ENCODE data around the gene PIGB. TPM values are rescaled to one million over a fixed set of nuclear protein-coding genes. Genes with fewer than 3 reads are reported as not detected.

PIGB gene
- total RNA-seq, 4 donors from 2014 or later, result 5.1 to 14.8 (median 9.5) TPM

- H3K4me3 ChIP-seq (ENCODE audit: low read depth, poor library complexity, severe bottlenecking), result no peak overlapping the region
- intact Hi-C loops (cut with DNase I; ENCODE audit: low total_unique reads), result no loop called here
- no peak for DNase-seq (ENCODE audit: low spot score in 2 of 2)
- WGBS, 2 donors, result 62 to 63% methylated on average over 3 of the region's 3 CpGs
- TF ChIP-seq CTCF (IDR thresholded peaks at IDR 0.05) (no peak), POLR2A (IDR thresholded peaks at IDR 0.05) (no peak)
Measured at GRCh38 chr15:55372701-55373440, 53.8 kb downstream of the PIGB start.

GRCh38 chr15:55379095-55379494 lies 60.1 kb downstream of the PIGB start:
- TF ChIP-seq POLR2A (IDR thresholded peaks at IDR 0.05) (no peak), CTCF (IDR thresholded peaks at IDR 0.05) (no peak)

GRCh38 chr15:55381595-55381994 lies 62.6 kb downstream of the PIGB start:
- DNase-seq (ENCODE audit: low spot score in 2 of 2), result no peak
- H3K4me3 ChIP-seq (ENCODE audit: low read depth, poor library complexity, severe bottlenecking), result no peak overlapping the region
- intact Hi-C loops (cut with DNase I; ENCODE audit: low total_unique reads), result no loop called here
- no peak for TF ChIP-seq CTCF (IDR thresholded peaks at IDR 0.05)

More at GRCh38 chr15:55379095-55379494, 60.1 kb downstream of the PIGB start:
- 85 to 94% methylated on average over 5 of the region's 5 CpGs for WGBS, 2 donors
- no peak overlapping the region for H3K4me3 ChIP-seq (ENCODE audit: low read depth, poor library complexity, severe bottlenecking)
- intact Hi-C loops (cut with DNase I; ENCODE audit: low total_unique reads), result no loop called here
- no peak for DNase-seq (ENCODE audit: low spot score in 2 of 2)

GRCh38 chr15:55383687-55384086 lies 64.7 kb downstream of the PIGB start:
- intact Hi-C loops (cut with DNase I; ENCODE audit: low total_unique reads), result no loop called here
- TF ChIP-seq POLR2A (IDR thresholded peaks at IDR 0.05) (no peak), CTCF (IDR thresholded peaks at IDR 0.05) (no peak)
- 98% methylated on average over 2 of the region's 2 CpGs for WGBS, 2 donors
- no peak for DNase-seq (ENCODE audit: low spot score in 2 of 2)
- H3K4me3 ChIP-seq (ENCODE audit: low read depth, poor library complexity, severe bottlenecking), result no peak overlapping the region

- TF ChIP-seq CTCF (IDR thresholded peaks at IDR 0.05), result no peak
- TF ChIP-seq POLR2A (IDR thresholded peaks at IDR 0.05), result no peak
- DNase-seq (ENCODE audit: low spot score in 2 of 2), result no peak
- intact Hi-C loops (cut with DNase I; ENCODE audit: low total_unique reads), result no loop called here
- no peak overlapping the region for H3K4me3 ChIP-seq (ENCODE audit: low read depth, poor library complexity, severe bottlenecking)
Measured at GRCh38 chr15:55387027-55387426, 68.0 kb downstream of the PIGB start.

GRCh38 chr15:55389264-55389607 lies 70.2 kb downstream of the PIGB start:
- TF ChIP-seq POLR2A (IDR thresholded peaks at IDR 0.05), result no peak
- TF ChIP-seq CTCF (IDR thresholded peaks at IDR 0.05), result no peak
- no peak for DNase-seq (ENCODE audit: low spot score in 2 of 2)
- no peak overlapping the region for H3K4me3 ChIP-seq (ENCODE audit: low read depth, poor library complexity, severe bottlenecking)
- intact Hi-C loops (cut with DNase I; ENCODE audit: low total_unique reads), result no loop called here

Measured in lower leg skin (tissue), 4 donors.